HFFc6 (cell line): ENCODE measurements around the gene PDLIM3. TPM values are rescaled to one million over a fixed set of nuclear protein-coding genes. Genes with fewer than 3 reads are reported as not detected.
A peak's percentile ranks its signal among the peaks of the same experiment; 100 is the strongest.
"Not testable (repeated sequence)": the region's sequence is repeated elsewhere in the genome, so short reads cannot be mapped to it uniquely, and the experiment has no call there.

ENCODE experiments used
- DNase-seq: peaks from one replicate; pipeline ENCODE4 v3.0.0-alpha.2; 2018
- H3K27ac Mint-ChIP-seq: 2 replicates; pipeline ENCODE4 v1.8.0; 2020; ENCODE audit warnings: mild to moderate bottlenecking, mixed read lengths
- H3K27me3 Mint-ChIP-seq: 2 replicates; pipeline ENCODE4 v1.8.0; 2021; ENCODE audit warnings: mild to moderate bottlenecking, moderate library complexity, mixed read lengths; ENCODE audit not compliant: insufficient read depth
- H3K36me3 Mint-ChIP-seq: 2 replicates; pipeline ENCODE4 v1.8.0; 2021; ENCODE audit warnings: low read depth, mixed read lengths
- H3K4me1 Mint-ChIP-seq: 2 replicates; pipeline ENCODE4 v1.8.0; 2020; ENCODE audit warnings: low read depth, mixed read lengths
- H3K4me3 Mint-ChIP-seq: 2 replicates; pipeline ENCODE4 v1.8.0; 2020; ENCODE audit warnings: mild to moderate bottlenecking, moderate library complexity, mixed read lengths
- H3K9me3 Mint-ChIP-seq: 2 replicates; pipeline ENCODE4 v1.8.0; 2020; ENCODE audit warnings: mild to moderate bottlenecking, mixed read lengths
- CTCF ChIP-seq: fragments of 200-600 bp; sonication (generic); IDR thresholded peaks from 2 replicates; pipeline ENCODE4 v1.5.0; 2021; ENCODE audit warnings: antibody characterized with exemption, mild to moderate bottlenecking
- total RNA-seq, 6 experiments: library from RNA; stranded (reverse); fragmentation: NEBNext Ultra II Directional; extraction: Animal tissue kit (Norgen Biotek cat#: 25700); gene quantifications; 2 replicates in 1 of 6; 3 replicates in 5 of 6; pipeline ENCODE4 v1.2.3, GENCODE V29; 2021

The PDLIM3 gene
- total RNA-seq, 6 experiments from 2014 or later, result not detected

GRCh38 chr4:185514182-185514697 lies 21.1 kb downstream of the PDLIM3 start:
- TF ChIP-seq CTCF, result no peak
- H3K36me3 Mint-ChIP-seq, result no peaks in the 10 kb centered on the region
- peaks cover 2% of the 10 kb centered on the region; the same call in 1 of the 2 replicates for H3K27me3 Mint-ChIP-seq
- no peak for DNase-seq
- no peak overlapping the region for H3K27ac Mint-ChIP-seq
- H3K4me1 Mint-ChIP-seq, result peaks cover 25% of the 10 kb centered on the region
- H3K9me3 Mint-ChIP-seq, result no peaks in the 10 kb centered on the region
- no peak overlapping the region for H3K4me3 Mint-ChIP-seq

- no peak for DNase-seq
- Mint-ChIP-seq H3K27me3 (peaks cover 2% of the 10 kb centered on the region; the same call in 1 of the 2 replicates), H3K9me3 (no peaks in the 10 kb centered on the region), H3K4me3 (no peak overlapping the region), H3K27ac (no peak overlapping the region), H3K4me1 (peaks cover 25% of the 10 kb centered on the region), H3K36me3 (no peaks in the 10 kb centered on the region)
- TF ChIP-seq CTCF, result no peak
Observed at GRCh38 chr4:185513489-185514181, 21.7 kb downstream of the PDLIM3 start.

- Mint-ChIP-seq H3K4me3 (peak overlapping the region; percentile 44), H3K4me1 (peaks cover 25% of the 10 kb centered on the region), H3K27ac (no peak overlapping the region), H3K27me3 (peaks cover 4% of the 10 kb centered on the region), H3K9me3 (no peaks in the 10 kb centered on the region), H3K36me3 (no peaks in the 10 kb centered on the region)
- TF ChIP-seq CTCF, result no peak
- peak; percentile 48 for DNase-seq
Observed at GRCh38 chr4:185512516-185512915, 22.8 kb downstream of the PDLIM3 start.

GRCh38 chr4:185511243-185511642 lies 24.1 kb downstream of the PDLIM3 start:
- H3K27me3 Mint-ChIP-seq, H3K27ac Mint-ChIP-seq, H3K9me3 Mint-ChIP-seq, DNase-seq, H3K36me3 Mint-ChIP-seq, H3K4me3 Mint-ChIP-seq: not testable (repeated sequence)
- peaks cover 25% of the 10 kb centered on the region for H3K4me1 Mint-ChIP-seq

- H3K27me3 Mint-ChIP-seq, result peaks cover 2% of the 10 kb centered on the region; the same call in 1 of the 2 replicates
- H3K9me3 Mint-ChIP-seq, result no peaks in the 10 kb centered on the region
- H3K4me3 Mint-ChIP-seq, result no peak overlapping the region
- DNase-seq, result no peak
- peaks cover 25% of the 10 kb centered on the region for H3K4me1 Mint-ChIP-seq
- no peak for TF ChIP-seq CTCF
- no peak overlapping the region for H3K27ac Mint-ChIP-seq
- H3K36me3 Mint-ChIP-seq, result no peaks in the 10 kb centered on the region
Observed at GRCh38 chr4:185510806-185511205, 24.5 kb downstream of the PDLIM3 start.

GRCh38 chr4:185508181-185508580 lies 27.1 kb downstream of the PDLIM3 start:
- Mint-ChIP-seq H3K27ac (no peak overlapping the region), H3K9me3 (no peaks in the 10 kb centered on the region), H3K36me3 (no peaks in the 10 kb centered on the region), H3K4me1 (peaks cover 29% of the 10 kb centered on the region), H3K27me3 (peaks cover 2% of the 10 kb centered on the region; the same call in 1 of the 2 replicates), H3K4me3 (no peak overlapping the region)
- TF ChIP-seq CTCF, result no peak
- no peak for DNase-seq
